GM18873 (cell line): ENCODE results near the gene CNTN5.
"Not testable (repeated sequence)": the region's sequence is repeated elsewhere in the genome, so short reads cannot be mapped to it uniquely, and the experiment has no call there.

Source experiments
- ATAC-seq: cut with Tn5 transposase; IDR thresholded peaks from one replicate; pipeline ENCODE4 v1.9.1; 2021; ENCODE audit warnings: mild to moderate bottlenecking, moderate library complexity, moderate number of reproducible peaks; ENCODE audit not compliant: unreplicated experiment, low FRiP score

Gene CNTN5

GRCh38 chr11:99693941-99694492, 673.3 kb downstream of the CNTN5 start:
- ATAC-seq, result no peak

GRCh38 chr11:99695106-99695505, 674.4 kb downstream of the CNTN5 start:
- no peak for ATAC-seq

- no peak for ATAC-seq
These were observed 686.1 kb downstream of the CNTN5 start for GRCh38 chr11:99706848-99707247.

- ATAC-seq, result no peak
These were observed 688.4 kb downstream of the CNTN5 start for GRCh38 chr11:99708928-99709672.

GRCh38 chr11:99716302-99716701, 695.6 kb downstream of the CNTN5 start:
- no peak for ATAC-seq

GRCh38 chr11:99718291-99718690, 697.5 kb downstream of the CNTN5 start:
- ATAC-seq, result no peak

- ATAC-seq, result no peak
These were observed 718.8 kb downstream of the CNTN5 start for GRCh38 chr11:99739464-99740089.

GRCh38 chr11:99742501-99742900, 721.8 kb downstream of the CNTN5 start:
- no peak for ATAC-seq

- no peak for ATAC-seq
These were observed 739.0 kb downstream of the CNTN5 start for GRCh38 chr11:99759787-99760186.

- ATAC-seq, result no peak
These were observed 746.1 kb downstream of the CNTN5 start for GRCh38 chr11:99766811-99767210.

GRCh38 chr11:99773646-99774045, 752.9 kb downstream of the CNTN5 start:
- no peak for ATAC-seq

GRCh38 chr11:99781074-99781473, 760.3 kb downstream of the CNTN5 start:
- no peak for ATAC-seq

GRCh38 chr11:99791354-99791753, 770.6 kb downstream of the CNTN5 start:
- ATAC-seq, result no peak

- ATAC-seq, result no peak
These were observed 775.2 kb downstream of the CNTN5 start for GRCh38 chr11:99795999-99796398.

- ATAC-seq, result no peak
These were observed 782.8 kb downstream of the CNTN5 start for GRCh38 chr11:99803501-99803900.

GRCh38 chr11:99812516-99812915, 791.8 kb downstream of the CNTN5 start:
- ATAC-seq, result no peak

- ATAC-seq, result no peak
These were observed 793.3 kb downstream of the CNTN5 start for GRCh38 chr11:99814021-99814420.

- ATAC-seq, result no peak
These were observed 794.0 kb downstream of the CNTN5 start for GRCh38 chr11:99814738-99815137.

- ATAC-seq, result no peak
These were observed 798.2 kb downstream of the CNTN5 start for GRCh38 chr11:99818991-99819390.

GRCh38 chr11:99822846-99823565, 802.3 kb downstream of the CNTN5 start:
- no peak for ATAC-seq

- ATAC-seq, result not testable (repeated sequence)
These were observed 816.0 kb downstream of the CNTN5 start for GRCh38 chr11:99836739-99837138.
